HUES6 (cell line): ENCODE measurements around the gene ARHGEF7.

Experiments
- H3K27ac ChIP-seq: 2 replicates; pipeline ENCODE4 v1.7.0; 2013; ENCODE audit warnings: low read depth, mild to moderate bottlenecking, low read length, inconsistent platforms
- H3K27me3 ChIP-seq: 2 replicates; pipeline ENCODE4 v1.6.1; 2013; ENCODE audit warnings: low read length; ENCODE audit not compliant: control insufficient read depth, insufficient read depth
- H3K36me3 ChIP-seq: 2 replicates; pipeline ENCODE4 v1.6.1; 2013; ENCODE audit warnings: low read length; ENCODE audit not compliant: control insufficient read depth, insufficient read depth
- H3K4me1 ChIP-seq: 2 replicates; pipeline ENCODE4 v1.6.1; 2013; ENCODE audit warnings: low read length; ENCODE audit not compliant: control insufficient read depth, insufficient read depth
- H3K4me3 ChIP-seq: 2 replicates; pipeline ENCODE4 v1.5.1; 2013; ENCODE audit warnings: low read depth, low read length
- H3K9ac ChIP-seq: one replicate; pipeline ENCODE4 v1.6.1; 2013; ENCODE audit warnings: mild to moderate bottlenecking, low read length
- H3K9me3 ChIP-seq: 2 replicates; pipeline ENCODE4 v1.6.1; 2013; ENCODE audit warnings: low read depth, low read length; ENCODE audit not compliant: control insufficient read depth, insufficient read depth

ARHGEF7 gene

GRCh38 chr13:111120913-111121312 lies 5.8 kb downstream of the ARHGEF7 start:
- H3K9me3 ChIP-seq = no peaks in the 10 kb centered on the region
- no peak overlapping the region for H3K9ac ChIP-seq
- H3K27me3 ChIP-seq = peaks cover 28% of the 10 kb centered on the region
- no peak overlapping the region for H3K27ac ChIP-seq
- no peaks in the 10 kb centered on the region for H3K4me1 ChIP-seq
- H3K4me3 ChIP-seq = no peak overlapping the region
- no peaks in the 10 kb centered on the region for H3K36me3 ChIP-seq

DNA sequence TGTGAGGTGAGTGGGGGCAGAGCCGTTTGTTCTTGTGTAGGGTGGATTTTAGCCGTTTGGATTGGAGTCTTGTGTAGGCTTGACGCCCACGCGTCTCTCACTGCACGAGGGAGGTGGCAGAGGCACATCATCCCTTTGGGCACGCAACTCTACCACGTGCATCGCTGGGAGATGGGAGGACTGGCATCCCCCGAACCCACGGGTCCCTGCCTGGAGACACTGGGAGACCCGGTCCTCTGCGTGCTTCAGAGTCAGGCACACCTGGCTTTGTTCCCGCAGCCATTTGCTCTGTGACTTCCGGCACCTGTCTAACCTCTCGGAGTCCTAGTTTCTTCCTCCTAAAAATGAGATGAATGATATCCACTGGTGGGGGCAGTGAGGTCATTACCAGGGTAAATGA lies 6.4 kb downstream of the ARHGEF7 start:
- Histone ChIP-seq H3K9me3 (no peaks in the 10 kb centered on the region), H3K27ac (no peak overlapping the region)

DNA sequence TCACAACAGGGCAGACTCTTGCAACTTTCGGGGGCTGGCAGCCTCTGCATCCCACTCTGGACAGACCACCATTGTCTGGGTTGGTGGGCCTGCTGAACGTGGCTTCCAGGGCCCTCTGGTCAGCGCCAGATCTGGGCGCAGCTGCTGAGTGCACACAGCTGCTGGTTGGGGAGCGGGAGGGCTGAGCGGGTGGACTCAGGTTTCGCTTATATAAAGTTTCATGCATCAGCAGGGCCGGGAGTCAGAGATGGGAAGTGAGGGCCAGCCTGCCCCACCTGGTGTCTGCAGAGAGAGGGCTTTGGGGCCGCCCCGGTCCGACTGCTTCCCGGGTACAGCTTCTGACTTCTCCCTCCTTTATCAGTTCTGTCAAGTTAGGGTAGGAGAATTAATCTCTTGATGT lies 6.9 kb downstream of the ARHGEF7 start:
- no peaks in the 10 kb centered on the region for H3K4me1 ChIP-seq
- H3K4me3 ChIP-seq = no peak overlapping the region
- peaks cover 17% of the 10 kb centered on the region for H3K27me3 ChIP-seq
- no peaks in the 10 kb centered on the region for H3K36me3 ChIP-seq
- no peak overlapping the region for H3K27ac ChIP-seq
- H3K9ac ChIP-seq = no peak overlapping the region
- H3K9me3 ChIP-seq = no peaks in the 10 kb centered on the region

More for the DNA sequence above, 6.4 kb downstream of the ARHGEF7 start:
- Histone ChIP-seq H3K27me3 (peaks cover 22% of the 10 kb centered on the region), H3K4me1 (no peaks in the 10 kb centered on the region), H3K9ac (no peak overlapping the region), H3K4me3 (no peak overlapping the region), H3K36me3 (no peaks in the 10 kb centered on the region)

GRCh38 chr13:111122631-111123030 lies 7.5 kb downstream of the ARHGEF7 start:
- no peaks in the 10 kb centered on the region for H3K36me3 ChIP-seq
- no peaks in the 10 kb centered on the region for H3K9me3 ChIP-seq
- H3K27ac ChIP-seq = no peak overlapping the region
- no peak overlapping the region for H3K4me3 ChIP-seq
- peaks cover 11% of the 10 kb centered on the region for H3K27me3 ChIP-seq
- no peak overlapping the region for H3K9ac ChIP-seq
- H3K4me1 ChIP-seq = no peaks in the 10 kb centered on the region

DNA sequence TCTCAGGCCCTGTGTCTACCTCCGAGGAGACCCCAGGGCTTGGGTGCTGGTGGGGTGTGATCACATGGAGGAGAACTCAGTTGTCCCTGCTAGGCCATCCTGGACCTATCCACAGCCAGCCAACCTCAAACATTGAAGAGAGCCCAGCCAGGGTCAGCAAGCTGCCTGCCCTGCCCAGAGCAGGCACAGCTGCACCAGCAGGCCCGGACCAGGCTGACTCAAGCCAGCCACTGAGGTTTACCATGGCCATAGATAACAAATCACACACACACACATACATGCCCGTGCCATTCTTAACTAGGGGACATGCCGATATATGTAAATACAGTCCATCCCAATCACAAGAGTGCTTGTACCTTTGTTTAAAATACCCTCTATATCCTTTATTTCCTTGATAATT lies 8.1 kb downstream of the ARHGEF7 start:
- H3K27ac ChIP-seq = no peak overlapping the region
- H3K27me3 ChIP-seq = peaks cover 6% of the 10 kb centered on the region
- H3K9me3 ChIP-seq = no peaks in the 10 kb centered on the region

GRCh38 chr13:111123649-111124048 lies 8.5 kb downstream of the ARHGEF7 start:
- Histone ChIP-seq H3K36me3 (no peaks in the 10 kb centered on the region), H3K9me3 (no peaks in the 10 kb centered on the region), H3K4me1 (no peaks in the 10 kb centered on the region), H3K9ac (no peak overlapping the region), H3K4me3 (no peak overlapping the region), H3K27ac (no peak overlapping the region), H3K27me3 (peaks cover 2% of the 10 kb centered on the region)

More for the DNA sequence above, 8.1 kb downstream of the ARHGEF7 start:
- Histone ChIP-seq H3K4me3 (no peak overlapping the region), H3K36me3 (no peaks in the 10 kb centered on the region), H3K4me1 (no peaks in the 10 kb centered on the region), H3K9ac (no peak overlapping the region)

GRCh38 chr13:111126509-111126908 lies 11.4 kb downstream of the ARHGEF7 start:
- Histone ChIP-seq H3K9ac (no peak overlapping the region), H3K27ac (no peak overlapping the region), H3K27me3 (no peaks in the 10 kb centered on the region; the same call in 1 of the 2 replicates), H3K4me3 (no peak overlapping the region), H3K4me1 (no peaks in the 10 kb centered on the region), H3K36me3 (no peaks in the 10 kb centered on the region), H3K9me3 (no peaks in the 10 kb centered on the region)

DNA sequence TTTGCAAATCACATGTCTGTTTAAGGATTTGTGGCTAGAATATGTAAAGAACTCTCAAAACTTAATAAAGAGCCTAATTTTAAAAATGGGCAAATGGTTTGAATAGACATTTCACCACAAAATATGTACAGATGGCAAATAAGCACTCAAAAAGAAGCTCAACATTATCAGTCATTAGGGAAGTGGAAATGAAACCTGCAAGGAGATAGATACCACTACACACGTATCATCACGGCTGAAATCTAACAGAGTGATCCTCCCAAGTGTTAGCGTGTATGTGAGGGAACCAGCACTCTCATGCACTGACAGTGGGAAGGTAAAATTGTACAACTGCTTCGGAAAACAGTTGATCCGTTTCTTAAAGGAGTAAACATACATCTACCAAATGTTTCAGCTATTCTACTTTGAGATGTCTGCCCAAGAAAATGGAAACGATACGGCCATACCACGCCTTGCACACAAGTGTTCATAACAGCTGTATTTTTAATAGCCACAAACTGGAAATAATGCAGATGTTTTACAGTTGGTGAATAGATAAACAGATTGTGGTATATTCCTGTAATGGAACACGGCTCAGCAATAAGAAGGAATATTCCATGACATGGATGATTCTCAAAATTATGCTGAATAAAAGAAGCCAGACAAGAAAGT lies 14.5 kb downstream of the ARHGEF7 start:
- H3K27ac ChIP-seq = no peak overlapping the region
- no peak overlapping the region for H3K9ac ChIP-seq
- no peaks in the 10 kb centered on the region for H3K36me3 ChIP-seq
- no peaks in the 10 kb centered on the region for H3K9me3 ChIP-seq
- H3K27me3 ChIP-seq = no peaks in the 10 kb centered on the region
- H3K4me1 ChIP-seq = no peaks in the 10 kb centered on the region
- no peak overlapping the region for H3K4me3 ChIP-seq

DNA sequence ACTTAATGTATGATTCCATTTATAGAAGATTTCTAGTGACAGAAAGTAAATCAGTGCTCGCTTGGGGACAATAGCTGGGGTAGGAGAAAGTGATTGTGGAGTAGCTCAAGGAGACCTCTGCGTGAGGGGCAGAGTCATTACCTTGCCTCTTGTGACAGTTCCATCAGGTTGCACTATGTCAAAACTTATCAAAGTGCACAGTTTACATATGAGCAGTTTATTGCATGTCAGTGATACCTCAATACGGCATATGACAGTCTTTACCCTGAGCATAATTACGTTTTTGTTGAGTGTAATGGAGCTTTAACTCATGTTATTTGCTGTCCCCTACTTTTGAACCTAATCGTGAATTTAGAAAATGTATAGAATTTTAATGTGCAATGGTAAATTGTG lies 15.0 kb downstream of the ARHGEF7 start:
- no peaks in the 10 kb centered on the region for H3K4me1 ChIP-seq
- H3K9ac ChIP-seq = no peak overlapping the region
- no peaks in the 10 kb centered on the region for H3K9me3 ChIP-seq
- no peak overlapping the region for H3K27ac ChIP-seq
- no peaks in the 10 kb centered on the region for H3K36me3 ChIP-seq
- H3K4me3 ChIP-seq = no peak overlapping the region
- no peaks in the 10 kb centered on the region for H3K27me3 ChIP-seq

DNA sequence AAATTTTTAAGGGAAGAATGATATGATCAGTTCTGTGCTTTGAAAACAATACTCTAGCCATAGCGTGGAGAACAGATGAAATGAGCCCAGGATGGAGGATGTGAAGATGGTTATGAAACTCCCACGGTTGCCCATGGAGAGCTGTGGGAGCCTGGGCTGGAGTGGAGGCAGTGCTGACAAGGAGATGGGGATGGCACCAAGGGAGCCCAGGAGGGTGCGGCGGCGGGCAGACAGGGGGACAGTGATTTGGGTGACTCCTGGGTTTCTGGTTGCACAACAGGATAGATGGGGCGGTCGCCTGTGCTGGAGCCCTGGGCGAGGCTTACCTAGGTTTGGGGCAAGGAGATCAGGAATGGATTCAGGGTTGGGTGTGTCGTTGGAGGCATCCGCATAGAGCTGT lies 15.9 kb downstream of the ARHGEF7 start:
- no peaks in the 10 kb centered on the region for H3K9me3 ChIP-seq
- H3K36me3 ChIP-seq = no peaks in the 10 kb centered on the region
- H3K9ac ChIP-seq = no peak overlapping the region
- no peak overlapping the region for H3K4me3 ChIP-seq
- H3K27ac ChIP-seq = no peak overlapping the region
- H3K4me1 ChIP-seq = no peaks in the 10 kb centered on the region
- no peaks in the 10 kb centered on the region for H3K27me3 ChIP-seq

GRCh38 chr13:111131611-111132010 lies 16.5 kb downstream of the ARHGEF7 start:
- Histone ChIP-seq H3K27me3 (no peaks in the 10 kb centered on the region), H3K9me3 (no peaks in the 10 kb centered on the region)

More at GRCh38 chr13:111131611-111132010, 16.5 kb downstream of the ARHGEF7 start:
- Histone ChIP-seq H3K4me1 (no peaks in the 10 kb centered on the region), H3K4me3 (no peak overlapping the region), H3K36me3 (no peaks in the 10 kb centered on the region), H3K27ac (no peak overlapping the region), H3K9ac (no peak overlapping the region)
